Measurements from ENCODE around the gene CA10.

The CA10 gene

GRCh38 chr17:51674579-51675255 lies 483.8 kb downstream of the CA10 start:
- no peaks in the 10 kb centered on the region for H3K4me1 ChIP-seq (ENCODE audit: insufficient read depth, low read length, severe bottlenecking)
- no peak overlapping the region for H3K9ac ChIP-seq (ENCODE audit: low read length)
- no peaks in the 10 kb centered on the region for H3K27me3 ChIP-seq (ENCODE audit: insufficient read depth, low read length)
- TF ChIP-seq CTCF (IDR thresholded peaks at IDR 0.05; ENCODE audit: low read length) (no peak), EZH2 (IDR thresholded peaks at IDR 0.05; ENCODE audit: borderline replicate concordance, low read length) (no peak)
- H3K4me3 ChIP-seq (ENCODE audit: low read depth, low read length, poor library complexity, severe bottlenecking): no peak overlapping the region
- no peak overlapping the region for H3K4me2 ChIP-seq (ENCODE audit: low read length)
- H3K9me2 ChIP-seq (ENCODE audit: low read depth, low read length): no peaks in the 10 kb centered on the region
- no peak overlapping the region for H3K27ac ChIP-seq (ENCODE audit: low read depth, low read length, poor library complexity, severe bottlenecking)
- H3K36me3 ChIP-seq (ENCODE audit: insufficient read depth, low read length): no peaks in the 10 kb centered on the region
- no peaks in the 10 kb centered on the region for H4K20me1 ChIP-seq (ENCODE audit: insufficient read depth, low read length)
- H3K9me3 ChIP-seq (ENCODE audit: low read length): no peaks in the 10 kb centered on the region
- no peak overlapping the region for H2AFZ ChIP-seq (ENCODE audit: low read length)
- no peaks in the 10 kb centered on the region for H3K79me2 ChIP-seq (ENCODE audit: insufficient read depth, low read length)
- H3F3A ChIP-seq (ENCODE audit: insufficient read depth, low read length): no peaks in the 10 kb centered on the region

GRCh38 chr17:51673070-51673469 lies 485.4 kb downstream of the CA10 start:
- H3K79me2 ChIP-seq (ENCODE audit: insufficient read depth, low read length): no peaks in the 10 kb centered on the region
- H3K4me2 ChIP-seq (ENCODE audit: low read length): no peak overlapping the region
- H3K4me1 ChIP-seq (ENCODE audit: insufficient read depth, low read length, severe bottlenecking): no peaks in the 10 kb centered on the region
- H3K36me3 ChIP-seq (ENCODE audit: insufficient read depth, low read length): no peaks in the 10 kb centered on the region
- H3K9ac ChIP-seq (ENCODE audit: low read length): no peak overlapping the region
- no peak for TF ChIP-seq EZH2 (IDR thresholded peaks at IDR 0.05; ENCODE audit: borderline replicate concordance, low read length)
- H4K20me1 ChIP-seq (ENCODE audit: insufficient read depth, low read length): no peaks in the 10 kb centered on the region
- H3K9me3 ChIP-seq (ENCODE audit: low read length): no peaks in the 10 kb centered on the region
- H3K27ac ChIP-seq (ENCODE audit: low read depth, low read length, poor library complexity, severe bottlenecking): no peak overlapping the region
- no peaks in the 10 kb centered on the region for H3F3A ChIP-seq (ENCODE audit: insufficient read depth, low read length)
- no peaks in the 10 kb centered on the region for H3K27me3 ChIP-seq (ENCODE audit: insufficient read depth, low read length)
- no peak overlapping the region for H2AFZ ChIP-seq (ENCODE audit: low read length)
- H3K4me3 ChIP-seq (ENCODE audit: low read depth, low read length, poor library complexity, severe bottlenecking): no peak overlapping the region
- H3K9me2 ChIP-seq (ENCODE audit: low read depth, low read length): no peaks in the 10 kb centered on the region

- Histone ChIP-seq H3F3A (ENCODE audit: insufficient read depth, low read length) (no peaks in the 10 kb centered on the region), H3K9ac (ENCODE audit: low read length) (no peak overlapping the region), H3K36me3 (ENCODE audit: insufficient read depth, low read length) (no peaks in the 10 kb centered on the region), H3K4me1 (ENCODE audit: insufficient read depth, low read length, severe bottlenecking) (no peaks in the 10 kb centered on the region), H3K9me3 (ENCODE audit: low read length) (no peaks in the 10 kb centered on the region), H2AFZ (ENCODE audit: low read length) (no peak overlapping the region), H4K20me1 (ENCODE audit: insufficient read depth, low read length) (no peaks in the 10 kb centered on the region), H3K27ac (ENCODE audit: low read depth, low read length, poor library complexity, severe bottlenecking) (no peak overlapping the region), H3K4me2 (ENCODE audit: low read length) (no peak overlapping the region), H3K4me3 (ENCODE audit: low read depth, low read length, poor library complexity, severe bottlenecking) (no peak overlapping the region), H3K27me3 (ENCODE audit: insufficient read depth, low read length) (no peaks in the 10 kb centered on the region), H3K9me2 (ENCODE audit: low read depth, low read length) (no peaks in the 10 kb centered on the region), H3K79me2 (ENCODE audit: insufficient read depth, low read length) (no peaks in the 10 kb centered on the region)
- TF ChIP-seq CTCF (IDR thresholded peaks at IDR 0.05; ENCODE audit: low read length) (no peak), EZH2 (IDR thresholded peaks at IDR 0.05; ENCODE audit: borderline replicate concordance, low read length) (no peak)
Observed at GRCh38 chr17:51672065-51672464, 486.4 kb downstream of the CA10 start.

GRCh38 chr17:51670899-51671298 lies 487.6 kb downstream of the CA10 start:
- no peaks in the 10 kb centered on the region for H3K36me3 ChIP-seq (ENCODE audit: insufficient read depth, low read length)
- no peak overlapping the region for H3K4me2 ChIP-seq (ENCODE audit: low read length)
- no peaks in the 10 kb centered on the region for H3K27me3 ChIP-seq (ENCODE audit: insufficient read depth, low read length)
- no peak overlapping the region for H3K27ac ChIP-seq (ENCODE audit: low read depth, low read length, poor library complexity, severe bottlenecking)
- no peaks in the 10 kb centered on the region for H4K20me1 ChIP-seq (ENCODE audit: insufficient read depth, low read length)
- H3K4me1 ChIP-seq (ENCODE audit: insufficient read depth, low read length, severe bottlenecking): no peaks in the 10 kb centered on the region
- H3K9ac ChIP-seq (ENCODE audit: low read length): no peak overlapping the region
- H3K9me2 ChIP-seq (ENCODE audit: low read depth, low read length): no peaks in the 10 kb centered on the region
- no peaks in the 10 kb centered on the region for H3F3A ChIP-seq (ENCODE audit: insufficient read depth, low read length)
- no peak overlapping the region for H2AFZ ChIP-seq (ENCODE audit: low read length)
- no peaks in the 10 kb centered on the region for H3K9me3 ChIP-seq (ENCODE audit: low read length)
- H3K4me3 ChIP-seq (ENCODE audit: low read depth, low read length, poor library complexity, severe bottlenecking): no peak overlapping the region
- TF ChIP-seq CTCF (IDR thresholded peaks at IDR 0.05; ENCODE audit: low read length) (no peak), EZH2 (IDR thresholded peaks at IDR 0.05; ENCODE audit: borderline replicate concordance, low read length) (no peak)
- H3K79me2 ChIP-seq (ENCODE audit: insufficient read depth, low read length): no peaks in the 10 kb centered on the region
